ENCODE results near the gene SLC7A14.

The SLC7A14 gene

GRCh38 chr3:170562080-170562479, 23.8 kb downstream of the SLC7A14 start:
- Histone ChIP-seq H3K9ac (ENCODE audit: low read length) (no peak overlapping the region), H3K9me3 (ENCODE audit: insufficient read depth, low read length) (no peaks in the 10 kb centered on the region), H4K20me1 (ENCODE audit: low read depth, low read length) (no peaks in the 10 kb centered on the region), H3K27me3 (ENCODE audit: low read length) (no peaks in the 10 kb centered on the region), H3K9me2 (replicated peaks; ENCODE audit: insufficient read depth, low read length) (no peaks in the 10 kb centered on the region), H3K79me2 (ENCODE audit: insufficient read depth, low read length) (no peaks in the 10 kb centered on the region), H3K36me3 (ENCODE audit: low read length) (no peaks in the 10 kb centered on the region), H3K4me3 (ENCODE audit: insufficient read depth, low read length, poor library complexity, severe bottlenecking) (no peak overlapping the region), H3K4me2 (ENCODE audit: low read depth, low read length, poor library complexity, severe bottlenecking) (no peak overlapping the region), H2AFZ (ENCODE audit: low read depth, low read length, severe bottlenecking) (no peak overlapping the region), H3K27ac (ENCODE audit: low read depth, low read length) (no peak overlapping the region), H3F3A (ENCODE audit: insufficient read depth) (no peaks in the 10 kb centered on the region)
- TF ChIP-seq, protein P1, sequence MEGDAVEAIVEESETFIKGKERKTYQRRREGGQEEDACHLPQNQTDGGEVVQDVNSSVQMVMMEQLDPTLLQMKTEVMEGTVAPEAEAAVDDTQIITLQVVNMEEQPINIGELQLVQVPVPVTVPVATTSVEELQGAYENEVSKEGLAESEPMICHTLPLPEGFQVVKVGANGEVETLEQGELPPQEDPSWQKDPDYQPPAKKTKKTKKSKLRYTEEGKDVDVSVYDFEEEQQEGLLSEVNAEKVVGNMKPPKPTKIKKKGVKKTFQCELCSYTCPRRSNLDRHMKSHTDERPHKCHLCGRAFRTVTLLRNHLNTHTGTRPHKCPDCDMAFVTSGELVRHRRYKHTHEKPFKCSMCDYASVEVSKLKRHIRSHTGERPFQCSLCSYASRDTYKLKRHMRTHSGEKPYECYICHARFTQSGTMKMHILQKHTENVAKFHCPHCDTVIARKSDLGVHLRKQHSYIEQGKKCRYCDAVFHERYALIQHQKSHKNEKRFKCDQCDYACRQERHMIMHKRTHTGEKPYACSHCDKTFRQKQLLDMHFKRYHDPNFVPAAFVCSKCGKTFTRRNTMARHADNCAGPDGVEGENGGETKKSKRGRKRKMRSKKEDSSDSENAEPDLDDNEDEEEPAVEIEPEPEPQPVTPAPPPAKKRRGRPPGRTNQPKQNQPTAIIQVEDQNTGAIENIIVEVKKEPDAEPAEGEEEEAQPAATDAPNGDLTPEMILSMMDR (IDR thresholded peaks at IDR 0.05; ENCODE audit: insufficient read depth, low read length, poor library complexity, severe bottlenecking) = no peak
- TF ChIP-seq EZH2phosphoT487 (conservative IDR thresholded peaks at IDR 0.05; ENCODE audit: low read length) = no peak

DNA sequence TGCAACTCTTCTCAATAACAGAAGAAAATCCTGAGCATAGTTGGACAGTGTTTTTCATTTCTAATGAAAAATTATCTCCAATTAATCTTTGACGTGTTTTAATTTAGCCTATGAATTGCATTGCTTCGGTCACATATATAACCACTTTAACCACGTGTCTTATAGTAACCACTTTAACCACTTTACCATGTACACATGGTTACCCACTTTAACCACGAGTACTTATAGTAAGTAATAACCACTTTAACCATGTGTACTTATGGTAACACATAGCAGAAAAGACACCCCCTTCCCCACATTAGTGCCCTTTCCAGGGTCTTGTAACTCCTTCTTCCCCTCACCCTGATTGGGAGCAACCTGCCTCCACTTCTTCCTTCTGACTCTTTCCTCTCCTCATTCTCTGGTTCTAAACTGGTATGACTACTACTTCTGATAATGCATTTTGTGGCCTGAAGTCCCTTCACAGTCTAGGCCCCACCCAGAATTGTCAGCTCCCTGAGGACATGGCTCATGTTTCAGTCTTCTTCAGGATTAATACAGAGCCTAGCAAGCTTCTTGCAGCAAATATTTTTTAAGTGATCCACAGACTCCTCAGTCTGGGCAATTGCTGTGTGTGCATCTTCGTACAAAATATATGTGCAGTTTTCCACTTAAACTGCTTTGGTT, 25.0 kb downstream of the SLC7A14 start:
- Histone ChIP-seq H3K9me2 (replicated peaks; ENCODE audit: insufficient read depth, low read length) (no peaks in the 10 kb centered on the region), H3K4me2 (ENCODE audit: low read depth, low read length, poor library complexity, severe bottlenecking) (no peak overlapping the region), H3K27ac (ENCODE audit: low read depth, low read length) (no peak overlapping the region), H3K36me3 (ENCODE audit: low read length) (no peaks in the 10 kb centered on the region), H3K79me2 (ENCODE audit: insufficient read depth, low read length) (no peaks in the 10 kb centered on the region), H3K4me3 (ENCODE audit: insufficient read depth, low read length, poor library complexity, severe bottlenecking) (no peak overlapping the region), H2AFZ (ENCODE audit: low read depth, low read length, severe bottlenecking) (no peak overlapping the region), H3F3A (ENCODE audit: insufficient read depth) (no peaks in the 10 kb centered on the region), H3K27me3 (ENCODE audit: low read length) (no peaks in the 10 kb centered on the region), H3K9me3 (ENCODE audit: insufficient read depth, low read length) (no peaks in the 10 kb centered on the region), H3K9ac (ENCODE audit: low read length) (no peak overlapping the region), H4K20me1 (ENCODE audit: low read depth, low read length) (no peaks in the 10 kb centered on the region)
- no peak for TF ChIP-seq EZH2phosphoT487 (conservative IDR thresholded peaks at IDR 0.05; ENCODE audit: low read length)
- TF ChIP-seq, protein P1 (IDR thresholded peaks at IDR 0.05; ENCODE audit: insufficient read depth, low read length, poor library complexity, severe bottlenecking) = no peak

DNA sequence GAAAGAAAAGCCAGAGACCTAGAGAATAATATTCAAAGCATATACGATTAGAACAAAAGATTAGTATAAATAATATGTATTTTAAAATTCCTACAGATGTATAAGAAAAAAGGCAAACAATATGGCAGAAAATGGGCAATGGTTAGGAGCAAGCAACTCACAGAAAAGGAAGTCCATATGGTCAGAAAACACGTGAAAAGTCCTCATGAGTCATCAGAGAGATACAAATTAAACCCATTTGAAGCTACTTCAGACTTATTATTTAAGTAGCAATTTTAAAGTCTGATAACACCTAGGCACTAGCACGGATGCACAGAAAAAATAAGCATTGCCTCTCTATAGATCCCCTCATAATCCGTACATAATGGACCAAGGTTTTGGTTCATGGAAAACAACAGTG, 25.6 kb downstream of the SLC7A14 start:
- H3K27ac ChIP-seq (ENCODE audit: low read depth, low read length) = no peak overlapping the region
- H3K4me2 ChIP-seq (ENCODE audit: low read depth, low read length, poor library complexity, severe bottlenecking) = no peak overlapping the region
- H3K9ac ChIP-seq (ENCODE audit: low read length) = no peak overlapping the region
- no peaks in the 10 kb centered on the region for H3K9me3 ChIP-seq (ENCODE audit: insufficient read depth, low read length)
- H2AFZ ChIP-seq (ENCODE audit: low read depth, low read length, severe bottlenecking) = no peak overlapping the region
- no peaks in the 10 kb centered on the region for H3F3A ChIP-seq (ENCODE audit: insufficient read depth)
- no peaks in the 10 kb centered on the region for H3K36me3 ChIP-seq (ENCODE audit: low read length)
- TF ChIP-seq EZH2phosphoT487 (conservative IDR thresholded peaks at IDR 0.05; ENCODE audit: low read length) = no peak
- TF ChIP-seq, protein P1 (IDR thresholded peaks at IDR 0.05; ENCODE audit: insufficient read depth, low read length, poor library complexity, severe bottlenecking) = no peak
- H3K27me3 ChIP-seq (ENCODE audit: low read length) = no peaks in the 10 kb centered on the region
- H3K4me3 ChIP-seq (ENCODE audit: insufficient read depth, low read length, poor library complexity, severe bottlenecking) = no peak overlapping the region
- H3K79me2 ChIP-seq (ENCODE audit: insufficient read depth, low read length) = no peaks in the 10 kb centered on the region
- H4K20me1 ChIP-seq (ENCODE audit: low read depth, low read length) = no peaks in the 10 kb centered on the region
- no peaks in the 10 kb centered on the region for H3K9me2 ChIP-seq (replicated peaks; ENCODE audit: insufficient read depth, low read length)
